BJ (cell line): Measurements from ENCODE around the gene CTNNBL1. TPM values are rescaled to one million over a fixed set of nuclear protein-coding genes. Genes with fewer than 3 reads are reported as not detected.

ENCODE experiments used
- CTCF ChIA-PET: fragments of 350-600 bp; formaldehyde crosslinking; extraction: SDS; loops from one replicate; lab custom pipeline; 2021; ENCODE audit warnings: antibody characterized with exemption, inconsistent platforms; lab: Yijun Ruan, JAX
- POLR2A ChIA-PET: fragments of 300-600 bp; sonication (Branson Sonifier 250); formaldehyde crosslinking; extraction: SDS; loops from one replicate; lab custom pipeline; 2021; ENCODE audit warnings: antibody characterized with exemption; lab: Charles Lee
- DNase-seq: peaks from one replicate; pipeline ENCODE4 v3.0.0-alpha.2; 2011; ENCODE audit warnings: low read depth
- H3K27me3 ChIP-seq: 2 replicates; pipeline ENCODE4 v1.6.0; 2011; ENCODE audit warnings: low read length; ENCODE audit not compliant: control insufficient read depth, insufficient read depth
- H3K36me3 ChIP-seq: 2 replicates; pipeline ENCODE4 v1.5.1; 2011; ENCODE audit warnings: low read length; ENCODE audit not compliant: control insufficient read depth, insufficient read depth
- H3K4me3 ChIP-seq: 2 replicates; pipeline ENCODE4 v1.5.1; 2011; ENCODE audit warnings: low read depth, mild to moderate bottlenecking, control low read depth, low read length
- polyA plus RNA-seq: library from polyadenylated mRNA; depleted of rRNA; stranded (reverse); fragments of >200 nt; gene quantifications from 2 replicates; pipeline ENCODE4 v1.2.3, GENCODE V29; 2011
- TF ChIP-seq, protein P1 (sequence below): IDR thresholded peaks from 2 replicates; pipeline ENCODE4 v1.5.1; 2011; ENCODE audit warnings: low read depth, mild to moderate bottlenecking, control low read depth, inconsistent platforms, low read length, moderate library complexity; ENCODE audit not compliant: insufficient read depth

The CTNNBL1 gene
- polyA plus RNA-seq, 1 experiment = 38.4 TPM

DNA sequence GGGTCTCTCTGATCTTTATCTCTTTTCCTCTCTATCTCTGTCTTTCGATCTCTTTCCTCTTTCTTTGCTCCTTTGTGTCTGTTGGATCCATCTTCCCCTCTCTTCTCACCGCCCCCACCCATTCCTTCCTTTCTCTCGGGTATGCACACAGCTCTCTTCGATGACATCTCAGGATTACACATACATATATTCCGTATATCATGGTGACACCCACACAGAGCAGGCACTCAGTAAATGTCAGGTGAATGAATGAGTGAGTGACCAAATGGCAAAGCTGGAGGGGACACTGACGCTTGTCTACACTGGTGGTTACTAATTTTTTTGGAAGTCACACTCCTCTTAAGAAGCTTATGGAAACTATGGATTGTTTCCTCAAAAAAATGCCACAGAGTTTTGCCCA lies 219.0 kb downstream of the CTNNBL1 start:
- peaks cover 60% of the 10 kb centered on the region for H3K27me3 ChIP-seq
- H3K36me3 ChIP-seq = no peaks in the 10 kb centered on the region
- TF ChIP-seq, protein P1, sequence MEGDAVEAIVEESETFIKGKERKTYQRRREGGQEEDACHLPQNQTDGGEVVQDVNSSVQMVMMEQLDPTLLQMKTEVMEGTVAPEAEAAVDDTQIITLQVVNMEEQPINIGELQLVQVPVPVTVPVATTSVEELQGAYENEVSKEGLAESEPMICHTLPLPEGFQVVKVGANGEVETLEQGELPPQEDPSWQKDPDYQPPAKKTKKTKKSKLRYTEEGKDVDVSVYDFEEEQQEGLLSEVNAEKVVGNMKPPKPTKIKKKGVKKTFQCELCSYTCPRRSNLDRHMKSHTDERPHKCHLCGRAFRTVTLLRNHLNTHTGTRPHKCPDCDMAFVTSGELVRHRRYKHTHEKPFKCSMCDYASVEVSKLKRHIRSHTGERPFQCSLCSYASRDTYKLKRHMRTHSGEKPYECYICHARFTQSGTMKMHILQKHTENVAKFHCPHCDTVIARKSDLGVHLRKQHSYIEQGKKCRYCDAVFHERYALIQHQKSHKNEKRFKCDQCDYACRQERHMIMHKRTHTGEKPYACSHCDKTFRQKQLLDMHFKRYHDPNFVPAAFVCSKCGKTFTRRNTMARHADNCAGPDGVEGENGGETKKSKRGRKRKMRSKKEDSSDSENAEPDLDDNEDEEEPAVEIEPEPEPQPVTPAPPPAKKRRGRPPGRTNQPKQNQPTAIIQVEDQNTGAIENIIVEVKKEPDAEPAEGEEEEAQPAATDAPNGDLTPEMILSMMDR = no peak
- ChIA-PET POLR2A (no interaction called here), CTCF (interaction anchor here (1.0 to 1.9 kb wide), 2 partner anchors 9 to 10 kb away, joined by 3 to 4 read pairs; no protein-coding TSS in a partner anchor)
- no peak overlapping the region for H3K4me3 ChIP-seq
- no peak for DNase-seq

DNA sequence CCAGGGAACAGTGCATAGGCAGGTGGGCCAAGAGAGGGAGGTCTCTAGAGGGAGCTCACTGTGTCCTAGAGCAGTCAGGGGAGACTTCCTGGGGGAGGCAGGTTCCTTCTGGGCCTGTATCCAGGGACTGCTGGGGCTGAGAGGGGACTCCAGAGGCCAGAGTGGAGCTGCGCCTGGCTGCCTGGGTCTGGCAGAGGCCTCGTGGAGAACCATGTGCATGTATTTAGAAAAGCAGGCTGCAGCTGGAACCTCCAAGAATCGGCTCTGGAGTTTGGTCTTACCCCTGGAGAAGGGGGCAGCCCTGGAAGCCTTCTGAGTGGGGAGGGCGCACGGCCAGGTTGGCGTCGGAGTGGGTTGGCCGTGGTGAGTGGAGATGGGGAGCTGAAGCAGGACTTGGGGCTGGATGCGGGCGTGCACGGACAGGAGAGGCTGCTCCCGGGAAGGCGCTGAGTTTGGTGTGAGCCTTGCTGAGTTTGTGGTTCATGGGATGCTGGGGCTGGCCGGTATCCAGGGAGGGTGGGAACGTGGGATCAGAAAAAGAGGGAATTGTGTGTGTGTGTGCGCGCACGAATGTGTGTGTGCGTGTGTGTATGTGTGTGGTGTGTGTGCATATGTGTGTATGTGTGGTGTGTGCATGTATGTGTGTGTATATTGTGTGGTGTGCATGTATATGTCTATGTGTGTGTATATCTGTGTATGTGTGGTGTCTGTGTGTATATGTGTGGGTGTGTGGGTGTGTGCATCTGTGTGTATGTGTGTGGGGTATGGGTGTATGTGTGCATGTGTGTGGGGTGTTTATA lies 219.9 kb downstream of the CTNNBL1 start:
- Histone ChIP-seq H3K27me3 (peaks cover 62% of the 10 kb centered on the region), H3K4me3 (no peak overlapping the region), H3K36me3 (no peaks in the 10 kb centered on the region)
- TF ChIP-seq, protein P1 = no peak
- CTCF ChIA-PET = interaction anchor here (1.0 to 1.9 kb wide), 2 partner anchors 9 to 10 kb away, joined by 3 to 4 read pairs; no protein-coding TSS in a partner anchor
- no peak for DNase-seq
- POLR2A ChIA-PET = no interaction called here

DNA sequence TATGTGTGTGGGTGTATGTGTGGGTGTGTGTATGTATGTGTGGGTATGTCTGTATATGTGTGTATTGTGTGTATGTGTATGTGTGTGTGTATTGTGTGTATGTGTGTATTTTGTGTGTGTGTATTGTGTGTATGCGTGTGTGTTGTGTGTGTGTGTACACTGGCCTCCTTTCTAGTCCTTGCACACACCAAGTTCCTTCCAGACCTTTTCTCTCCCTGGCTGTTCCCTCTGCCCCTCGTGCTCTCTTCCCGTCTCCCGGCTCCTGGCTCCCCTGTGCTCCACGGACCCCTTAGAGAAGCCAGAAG lies 220.5 kb downstream of the CTNNBL1 start:
- CTCF ChIA-PET = interaction anchor here (1.9 kb wide), 1 partner anchor 9 kb away, joined by 4 read pairs; no protein-coding TSS in a partner anchor

DNA sequence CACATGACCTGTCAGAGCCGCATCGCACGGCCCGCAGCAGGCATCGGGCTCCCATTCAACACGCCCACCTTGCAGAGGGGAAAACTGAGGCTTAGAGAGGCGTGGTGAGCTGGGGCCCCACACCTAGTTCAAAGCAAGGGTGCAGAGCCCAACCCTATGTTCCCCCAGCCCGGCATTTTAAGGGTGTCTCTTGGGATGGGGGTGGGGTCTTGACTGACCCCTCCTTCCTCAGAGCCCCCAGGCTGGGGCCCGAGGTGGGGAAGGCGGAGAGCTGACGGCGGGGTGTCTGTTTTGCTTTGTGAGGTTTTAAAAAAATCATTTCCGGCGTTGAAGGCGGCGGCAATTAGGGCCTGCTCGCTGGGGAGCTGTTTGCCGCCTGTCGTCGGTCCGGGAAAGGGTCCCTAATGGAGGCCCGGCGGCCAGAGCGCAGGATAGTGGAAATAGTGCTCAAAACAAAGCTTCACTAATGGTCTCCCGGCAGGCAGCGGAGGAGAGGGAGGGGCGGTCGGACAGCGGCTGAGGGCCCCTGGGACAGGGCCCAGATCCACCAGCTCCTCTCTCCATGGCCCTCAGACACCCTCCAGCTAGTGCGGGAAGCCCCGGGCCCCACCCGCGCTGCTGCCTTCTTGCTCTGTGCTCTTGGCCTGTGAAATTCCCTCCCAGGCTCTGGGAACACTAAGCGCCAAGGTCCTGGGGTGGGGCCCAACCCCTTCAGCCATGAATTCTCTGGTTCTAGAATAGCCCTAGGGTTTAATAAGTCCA lies 221.0 kb downstream of the CTNNBL1 start:
- Histone ChIP-seq H3K27me3 (peaks cover 62% of the 10 kb centered on the region), H3K36me3 (no peaks in the 10 kb centered on the region), H3K4me3 (no peak overlapping the region)
- DNase-seq = no peak
- ChIA-PET CTCF (no interaction called here), POLR2A (interaction anchor here (0.6 kb wide), 1 partner anchor 12 kb away, joined by 3 read pairs; no protein-coding TSS in a partner anchor)
- TF ChIP-seq, protein P1 = 0 out of 2 replicates have a peak, but pooled peaks have one; percentile 4

More for the DNA sequence above, 220.5 kb downstream of the CTNNBL1 start:
- Histone ChIP-seq H3K36me3 (no peaks in the 10 kb centered on the region), H3K27me3 (peaks cover 63% of the 10 kb centered on the region), H3K4me3 (no peak overlapping the region)
- no peak for DNase-seq
- POLR2A ChIA-PET = no interaction called here
- TF ChIP-seq, protein P1 = no peak

DNA sequence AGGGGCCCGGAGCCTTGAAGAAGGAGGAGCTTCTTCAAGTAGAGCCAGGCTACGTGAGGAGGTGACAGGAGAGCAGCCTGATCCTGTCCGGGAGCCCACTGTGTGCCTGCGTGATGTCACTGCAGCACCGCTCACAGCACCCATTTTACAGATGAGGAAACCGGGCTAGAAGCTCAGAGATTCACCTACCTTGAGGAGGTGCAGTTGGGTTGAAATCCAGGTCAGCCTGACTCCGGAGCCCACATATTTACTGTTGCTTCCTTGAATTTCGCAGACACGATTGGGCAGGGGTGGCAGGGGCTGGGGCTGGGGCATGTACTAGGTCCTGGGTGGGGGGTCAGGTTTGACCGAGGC lies 221.6 kb downstream of the CTNNBL1 start:
- TF ChIP-seq, protein P1 = no peak
- CTCF ChIA-PET = no interaction called here

More for the DNA sequence above, 221.6 kb downstream of the CTNNBL1 start:
- Histone ChIP-seq H3K4me3 (no peak overlapping the region), H3K36me3 (no peaks in the 10 kb centered on the region), H3K27me3 (peaks cover 64% of the 10 kb centered on the region)
- DNase-seq = no peak
- POLR2A ChIA-PET = interaction anchor here (0.6 kb wide), 1 partner anchor 11 kb away, joined by 3 read pairs; no protein-coding TSS in a partner anchor
